Suprapubic skin (tissue), 4 donors: Measurements from ENCODE around the gene MIPOL1. TPM values are rescaled to one million over a fixed set of nuclear protein-coding genes. Genes with fewer than 3 reads are reported as not detected.
A peak's percentile ranks its signal among the peaks of the same experiment; 100 is the strongest.
"Not testable (repeated sequence)": the region's sequence is repeated elsewhere in the genome, so short reads cannot be mapped to it uniquely, and the experiment has no call there.

Experiments used
- DNase-seq, 2 donors: peaks; one replicate each; pipeline ENCODE4 v3.0.0-alpha.2; 2019; ENCODE audit warnings: low spot score in 2 of 2
- H3K27ac ChIP-seq: fragments of 200-600 bp; sonication (generic); one replicate; pipeline ENCODE4 v1.5.1; 2019
- H3K27me3 ChIP-seq: fragments of 200-600 bp; sonication (generic); one replicate; pipeline ENCODE4 v1.5.1; 2019
- H3K36me3 ChIP-seq: fragments of 200-600 bp; sonication (generic); one replicate; pipeline ENCODE4 v1.5.1; 2019
- H3K4me1 ChIP-seq: fragments of 200-600 bp; sonication (generic); one replicate; pipeline ENCODE4 v1.5.1; 2019
- H3K4me3 ChIP-seq: fragments of 200-600 bp; sonication (generic); one replicate; pipeline ENCODE4 v1.5.1; 2019; ENCODE audit warnings: mild to moderate bottlenecking
- H3K9me3 ChIP-seq: fragments of 200-600 bp; sonication (generic); one replicate; pipeline ENCODE4 v1.5.1; 2019
- EP300 ChIP-seq: sonication (generic); formaldehyde crosslinking; IDR thresholded peaks from one replicate; pipeline ENCODE4 v1.6.1; 2017; ENCODE audit warnings: antibody characterized with exemption
- POLR2A ChIP-seq, 2 donors: fragments of 450-650 bp; IDR thresholded peaks; one replicate each; pipeline ENCODE4 v1.6.1; 2017; ENCODE audit warnings: antibody characterized with exemption in 2 of 2, mild to moderate bottlenecking in 2 of 2, moderate library complexity in 2 of 2
- POLR2AphosphoS5 ChIP-seq, 3 donors: sonication (generic); formaldehyde crosslinking; IDR thresholded peaks; one replicate each; pipeline ENCODE4 v1.6.1; 2017; ENCODE audit warnings: antibody characterized with exemption in 3 of 3
- WGBS: methylation state at CpG from one replicate; pipeline ENCODE4 v1.1.5; 2018; 5-methylcytosine and 5-hydroxymethylcytosine counted together
- total RNA-seq, 4 donors: library from RNA; depleted of rRNA; stranded (reverse); fragments of >200 nt; gene quantifications; one replicate each; pipeline ENCODE4 v1.1.0, GENCODE V29; 2016
- TF ChIP-seq, protein P1 (sequence below), 2 donors: fragments of 200-600 bp in 1 of 2; fragments of 450-650 bp in 1 of 2; sonication (generic) in 1 of 2; IDR thresholded peaks; one replicate each; pipeline ENCODE4 v1.5.1; 2016 to 2019; ENCODE audit warnings: antibody characterized with exemption in 2 of 2, mild to moderate bottlenecking in 1 of 2, moderate library complexity in 1 of 2

Gene MIPOL1, protein sequence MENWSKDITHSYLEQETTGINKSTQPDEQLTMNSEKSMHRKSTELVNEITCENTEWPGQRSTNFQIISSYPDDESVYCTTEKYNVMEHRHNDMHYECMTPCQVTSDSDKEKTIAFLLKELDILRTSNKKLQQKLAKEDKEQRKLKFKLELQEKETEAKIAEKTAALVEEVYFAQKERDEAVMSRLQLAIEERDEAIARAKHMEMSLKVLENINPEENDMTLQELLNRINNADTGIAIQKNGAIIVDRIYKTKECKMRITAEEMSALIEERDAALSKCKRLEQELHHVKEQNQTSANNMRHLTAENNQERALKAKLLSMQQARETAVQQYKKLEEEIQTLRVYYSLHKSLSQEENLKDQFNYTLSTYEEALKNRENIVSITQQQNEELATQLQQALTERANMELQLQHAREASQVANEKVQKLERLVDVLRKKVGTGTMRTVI
- total RNA-seq = 10 to 100 TPM in 2 of 4 donors, 1 to 10 TPM in 2; 3.5 to 12.7 (median 7.6) TPM

GRCh38 chr14:37197421-37198272 is at the start of gene MIPOL1:
Gene MIPOL1 (plus strand): TSS chr14:37197937. CDS start chr14:37247889, 49,952 bp downstream.
- no peaks in the 10 kb centered on the region for H3K27me3 ChIP-seq
- 1% methylated on average over 28 of the region's 70 CpGs for WGBS

GRCh38 chr14:37150414-37150813 is 47.3 kb upstream of the MIPOL1 start:
- no peak for DNase-seq
- H3K27me3 ChIP-seq = no peaks in the 10 kb centered on the region
- 0% methylated on average over 2 of the region's 3 CpGs for WGBS
- H3K4me1 ChIP-seq = no peaks in the 10 kb centered on the region
- H3K9me3 ChIP-seq = peaks cover 4% of the 10 kb centered on the region
- no peak overlapping the region for H3K27ac ChIP-seq
- TF ChIP-seq POLR2A (IDR thresholded peaks at IDR 0.05) = no peak
- TF ChIP-seq, protein P1, sequence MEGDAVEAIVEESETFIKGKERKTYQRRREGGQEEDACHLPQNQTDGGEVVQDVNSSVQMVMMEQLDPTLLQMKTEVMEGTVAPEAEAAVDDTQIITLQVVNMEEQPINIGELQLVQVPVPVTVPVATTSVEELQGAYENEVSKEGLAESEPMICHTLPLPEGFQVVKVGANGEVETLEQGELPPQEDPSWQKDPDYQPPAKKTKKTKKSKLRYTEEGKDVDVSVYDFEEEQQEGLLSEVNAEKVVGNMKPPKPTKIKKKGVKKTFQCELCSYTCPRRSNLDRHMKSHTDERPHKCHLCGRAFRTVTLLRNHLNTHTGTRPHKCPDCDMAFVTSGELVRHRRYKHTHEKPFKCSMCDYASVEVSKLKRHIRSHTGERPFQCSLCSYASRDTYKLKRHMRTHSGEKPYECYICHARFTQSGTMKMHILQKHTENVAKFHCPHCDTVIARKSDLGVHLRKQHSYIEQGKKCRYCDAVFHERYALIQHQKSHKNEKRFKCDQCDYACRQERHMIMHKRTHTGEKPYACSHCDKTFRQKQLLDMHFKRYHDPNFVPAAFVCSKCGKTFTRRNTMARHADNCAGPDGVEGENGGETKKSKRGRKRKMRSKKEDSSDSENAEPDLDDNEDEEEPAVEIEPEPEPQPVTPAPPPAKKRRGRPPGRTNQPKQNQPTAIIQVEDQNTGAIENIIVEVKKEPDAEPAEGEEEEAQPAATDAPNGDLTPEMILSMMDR (IDR thresholded peaks at IDR 0.05) = peak; percentile 17 to 50
- H3K36me3 ChIP-seq = no peaks in the 10 kb centered on the region
- H3K4me3 ChIP-seq = no peak overlapping the region

More at GRCh38 chr14:37197421-37198272, at the start of gene MIPOL1:
- DNase-seq = peak; percentile 76 to 83
- Histone ChIP-seq H3K27ac (peak within 1 kb of the TSS; percentile 87), H3K4me1 (peaks cover 12% of the 10 kb centered on the region), H3K36me3 (no peaks in the 10 kb centered on the region), H3K9me3 (no peaks in the 10 kb centered on the region), H3K4me3 (peak within 1 kb of the TSS; percentile 69)
- TF ChIP-seq EP300 (no peak), POLR2AphosphoS5 (IDR thresholded peaks at IDR 0.05) (no peak), POLR2A (IDR thresholded peaks at IDR 0.05) (no peak)
- TF ChIP-seq, protein P1 (IDR thresholded peaks at IDR 0.05) = no peak

DNA sequence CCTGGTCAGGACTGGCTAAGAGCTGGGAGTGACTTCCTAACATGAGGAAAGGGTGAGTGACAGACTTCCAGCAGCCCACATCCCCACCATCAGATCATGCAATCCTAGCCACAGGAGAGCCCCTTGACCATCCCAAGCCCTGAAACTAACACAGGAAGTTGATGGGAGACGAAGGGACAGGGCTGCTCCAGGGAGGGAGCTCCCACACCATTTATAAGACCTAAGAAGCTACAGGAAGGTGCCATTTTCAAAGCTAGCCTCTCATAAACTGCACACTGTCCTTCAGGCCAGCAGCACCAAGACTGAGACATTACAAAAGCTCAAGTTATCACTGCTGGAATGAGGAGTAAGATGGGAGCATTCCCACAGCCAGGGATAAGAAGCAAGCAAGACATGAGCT is 44.7 kb upstream of the MIPOL1 start:
- Histone ChIP-seq H3K4me3 (no peak overlapping the region), H3K4me1 (no peaks in the 10 kb centered on the region), H3K27ac (no peak overlapping the region), H3K27me3 (no peaks in the 10 kb centered on the region), H3K36me3 (no peaks in the 10 kb centered on the region), H3K9me3 (peaks cover 6% of the 10 kb centered on the region)
- WGBS = 57% methylated on average over 1 of the region's 1 CpG
- no peak for DNase-seq
- TF ChIP-seq EP300 (no peak), POLR2A (IDR thresholded peaks at IDR 0.05) (no peak), POLR2AphosphoS5 (IDR thresholded peaks at IDR 0.05) (no peak)
- TF ChIP-seq, protein P1 (IDR thresholded peaks at IDR 0.05) = no peak

DNA sequence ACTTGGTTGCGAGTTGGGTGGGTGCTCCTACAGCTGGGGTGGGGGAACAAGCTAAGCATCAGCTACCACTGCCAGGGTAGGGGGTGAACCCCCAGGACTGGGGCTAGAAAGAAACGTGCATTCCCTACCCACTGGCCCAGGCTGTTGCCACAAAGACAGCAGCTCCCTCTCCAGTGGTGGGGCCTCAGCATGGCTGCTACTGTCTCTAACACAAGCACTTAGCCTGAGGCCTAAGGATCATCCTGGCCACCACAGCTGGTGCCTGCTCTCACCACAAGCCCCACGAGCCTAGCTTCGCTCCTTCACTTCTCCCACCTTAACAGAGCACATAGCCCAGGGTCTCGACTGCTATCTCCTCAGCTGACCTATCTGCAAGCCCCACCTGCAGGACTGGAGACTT is 44.3 kb upstream of the MIPOL1 start:
- Histone ChIP-seq H3K4me3 (no peak overlapping the region), H3K9me3 (peaks cover 6% of the 10 kb centered on the region), H3K27me3 (no peaks in the 10 kb centered on the region), H3K27ac (no peak overlapping the region), H3K4me1 (no peaks in the 10 kb centered on the region), H3K36me3 (no peaks in the 10 kb centered on the region)
- WGBS = 85% methylated on average over 5 of the region's 5 CpGs
- DNase-seq = no peak
- TF ChIP-seq POLR2A (IDR thresholded peaks at IDR 0.05) (no peak), EP300 (no peak), POLR2AphosphoS5 (IDR thresholded peaks at IDR 0.05) (no peak)
- TF ChIP-seq, protein P1 (IDR thresholded peaks at IDR 0.05) = no peak

GRCh38 chr14:37157987-37158386 is 39.8 kb upstream of the MIPOL1 start:
- no peaks in the 10 kb centered on the region for H3K4me1 ChIP-seq
- peaks cover 6% of the 10 kb centered on the region for H3K9me3 ChIP-seq
- no peak overlapping the region for H3K4me3 ChIP-seq
- H3K27ac ChIP-seq = no peak overlapping the region
- H3K27me3 ChIP-seq = no peaks in the 10 kb centered on the region
- TF ChIP-seq, protein P1 (IDR thresholded peaks at IDR 0.05) = no peak
- TF ChIP-seq EP300 = no peak
- no peak for DNase-seq
- WGBS = 98% methylated on average over 2 of the region's 2 CpGs
- no peaks in the 10 kb centered on the region for H3K36me3 ChIP-seq

DNA sequence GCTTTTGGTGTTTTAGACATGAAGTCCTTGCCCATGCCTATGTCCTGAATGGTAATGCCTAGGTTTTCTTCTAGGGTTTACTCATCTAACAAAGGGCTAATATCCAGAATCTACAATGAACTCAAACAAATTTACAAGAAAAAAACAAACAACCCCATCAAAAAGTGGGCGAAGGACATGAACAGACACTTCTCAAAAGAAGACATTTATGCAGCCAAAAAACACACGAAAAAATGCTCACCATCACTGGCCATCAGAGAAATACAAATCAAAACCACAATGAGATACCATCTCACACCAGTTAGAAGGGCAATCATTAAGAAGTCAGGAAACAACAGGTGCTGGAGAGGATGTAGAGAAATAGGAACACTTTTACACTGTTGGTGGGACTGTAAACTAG is 35.4 kb upstream of the MIPOL1 start:
- not testable (repeated sequence) for H3K27me3 ChIP-seq, H3K4me3 ChIP-seq, H3K36me3 ChIP-seq, DNase-seq, H3K9me3 ChIP-seq, H3K27ac ChIP-seq, H3K4me1 ChIP-seq
- 86% methylated on average over 2 of the region's 2 CpGs for WGBS
